Measurements from ENCODE around the gene ALOX5.
"Not testable (repeated sequence)": the region's sequence is repeated elsewhere in the genome, so short reads cannot be mapped to it uniquely, and the experiment has no call there.

ALOX5 gene

GRCh38 chr10:45354261-45354660 is 19.8 kb upstream of the ALOX5 start:
- no peak for DNase-seq (ENCODE audit: low read depth)
- no peak overlapping the region for H3K4me3 ChIP-seq (ENCODE audit: control insufficient read depth, low read depth, low read length)
- TF ChIP-seq CTCF (IDR thresholded peaks at IDR 0.05; ENCODE audit: control insufficient read depth, insufficient read depth, low read depth, low read length, missing control alignments), result no peak

GRCh38 chr10:45355494-45355893 is 18.5 kb upstream of the ALOX5 start:
- TF ChIP-seq CTCF (IDR thresholded peaks at IDR 0.05; ENCODE audit: control insufficient read depth, insufficient read depth, low read depth, low read length, missing control alignments), result no peak
- H3K4me3 ChIP-seq (ENCODE audit: control insufficient read depth, low read depth, low read length), result no peak overlapping the region
- no peak for DNase-seq (ENCODE audit: low read depth)

GRCh38 chr10:45358961-45359360 is 15.1 kb upstream of the ALOX5 start:
- not testable (repeated sequence) for H3K4me3 ChIP-seq (ENCODE audit: control insufficient read depth, low read depth, low read length); DNase-seq (ENCODE audit: low read depth)

GRCh38 chr10:45361983-45362799 is 11.8 kb upstream of the ALOX5 start:
- not testable (repeated sequence) for DNase-seq (ENCODE audit: low read depth); H3K4me3 ChIP-seq (ENCODE audit: control insufficient read depth, low read depth, low read length)

- DNase-seq (ENCODE audit: low read depth); H3K4me3 ChIP-seq (ENCODE audit: control insufficient read depth, low read depth, low read length): not testable (repeated sequence)
These were observed 6.4 kb upstream of the ALOX5 start for GRCh38 chr10:45367643-45368042.

GRCh38 chr10:45368181-45368580 is 5.8 kb upstream of the ALOX5 start:
- no peak for DNase-seq (ENCODE audit: low read depth)
- H3K4me3 ChIP-seq (ENCODE audit: control insufficient read depth, low read depth, low read length), result no peak overlapping the region
- no peak for TF ChIP-seq CTCF (IDR thresholded peaks at IDR 0.05; ENCODE audit: control insufficient read depth, insufficient read depth, low read depth, low read length, missing control alignments)

- TF ChIP-seq CTCF (IDR thresholded peaks at IDR 0.05; ENCODE audit: control insufficient read depth, insufficient read depth, low read depth, low read length, missing control alignments), result no peak
- no peak overlapping the region for H3K4me3 ChIP-seq (ENCODE audit: control insufficient read depth, low read depth, low read length)
- no peak for DNase-seq (ENCODE audit: low read depth)
These were observed 3.6 kb upstream of the ALOX5 start for GRCh38 chr10:45370202-45370955.

- no peak for TF ChIP-seq CTCF (IDR thresholded peaks at IDR 0.05; ENCODE audit: control insufficient read depth, insufficient read depth, low read depth, low read length, missing control alignments)
- H3K4me3 ChIP-seq (ENCODE audit: control insufficient read depth, low read depth, low read length), result no peak overlapping the region
- DNase-seq (ENCODE audit: low read depth), result no peak
These were observed 2.5 kb upstream of the ALOX5 start for GRCh38 chr10:45371560-45371959.
